Ectodermal cell (in vitro differentiated cells): ENCODE measurements around the gene TRPV5.

Experiments
- H3K27ac ChIP-seq: 2 replicates; pipeline ENCODE4 v1.7.0; 2013; ENCODE audit warnings: mild to moderate bottlenecking, low read depth, low read length; ENCODE audit not compliant: insufficient read depth, poor library complexity, severe bottlenecking
- H3K27me3 ChIP-seq: 2 replicates; pipeline ENCODE4 v1.7.0; 2013; ENCODE audit warnings: mild to moderate bottlenecking, low read length; ENCODE audit not compliant: insufficient read depth, control insufficient read depth, poor library complexity, severe bottlenecking
- H3K36me3 ChIP-seq: one replicate; pipeline ENCODE4 v1.7.0; 2013; ENCODE audit warnings: low read length; ENCODE audit not compliant: control insufficient read depth, insufficient read depth
- H3K4me1 ChIP-seq: one replicate; pipeline ENCODE4 v1.7.0; 2013; ENCODE audit warnings: low read length; ENCODE audit not compliant: control insufficient read depth, insufficient read depth
- H3K4me3 ChIP-seq: 2 replicates; pipeline ENCODE4 v1.7.0; 2013; ENCODE audit warnings: low read depth, low read length, control low read depth; ENCODE audit not compliant: insufficient read depth
- H3K9me3 ChIP-seq: 2 replicates; pipeline ENCODE4 v1.7.0; 2013; ENCODE audit warnings: mild to moderate bottlenecking, low read length, moderate library complexity; ENCODE audit not compliant: control insufficient read depth
- WGBS, 2 experiments: methylation state at CpG; one replicate each; pipeline ENCODE4 v1.1.7; 2013; ENCODE audit warnings: missing lambda C conversion rate in 2 of 2; 5-methylcytosine and 5-hydroxymethylcytosine counted together

Gene TRPV5

DNA sequence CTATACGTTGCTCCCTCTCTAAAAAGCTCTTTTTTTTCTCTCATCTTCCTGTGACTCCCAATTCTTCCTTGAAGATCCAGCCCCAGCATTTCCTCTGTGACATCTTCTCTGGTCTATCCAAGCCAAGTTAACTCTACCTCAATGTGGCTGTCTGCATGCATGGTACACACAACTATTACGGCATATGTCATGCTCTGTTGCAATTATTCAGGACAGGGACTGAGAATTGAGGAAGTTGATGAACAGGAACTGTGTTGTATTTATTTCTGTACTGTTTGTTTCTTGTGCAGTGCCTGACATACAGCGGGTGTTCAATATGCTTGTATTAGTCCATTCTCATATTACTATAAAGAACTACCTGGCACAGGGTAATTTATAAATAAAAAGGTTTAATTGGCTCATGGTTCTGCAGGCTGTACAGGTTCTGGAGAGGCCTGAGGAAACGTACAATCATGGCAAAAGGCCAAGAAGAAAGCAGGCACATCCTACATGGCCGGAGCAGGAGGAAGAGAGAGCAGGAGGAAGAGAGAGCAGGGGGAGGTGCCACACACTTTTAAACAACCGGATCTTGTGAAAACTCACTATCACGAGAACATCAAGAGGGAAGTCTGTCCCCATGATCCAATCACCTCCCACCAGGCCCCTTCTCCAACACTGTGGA, 6.3 kb downstream of the TRPV5 start:
- Histone ChIP-seq H3K27me3 (no peaks in the 10 kb centered on the region), H3K4me1 (no peaks in the 10 kb centered on the region), H3K4me3 (no peak overlapping the region), H3K9me3 (no peaks in the 10 kb centered on the region), H3K27ac (no peak overlapping the region), H3K36me3 (no peaks in the 10 kb centered on the region)
- WGBS, 2 experiments: 89 to 91% methylated on average over 6 of the region's 7 CpGs

DNA sequence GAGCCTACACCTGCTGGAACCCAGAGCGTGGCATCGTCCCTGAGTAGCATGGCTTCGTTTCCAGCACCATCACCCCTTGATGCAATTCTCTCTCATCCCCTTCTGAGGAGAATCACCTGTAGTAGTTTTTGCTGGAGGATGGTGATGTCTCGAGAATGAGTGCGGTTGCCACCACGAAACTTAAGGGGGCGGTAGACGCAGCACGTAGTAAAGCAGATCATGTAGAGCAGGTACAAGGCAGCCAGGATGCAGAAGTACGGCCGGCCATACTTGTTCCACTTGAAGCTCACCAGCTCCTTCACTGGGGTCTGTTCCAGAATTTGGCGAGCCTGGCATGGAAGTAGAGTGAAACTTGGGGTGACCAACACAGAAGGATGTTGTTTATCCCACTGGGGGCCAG, 8.1 kb downstream of the TRPV5 start:
- H3K27me3 ChIP-seq: no peaks in the 10 kb centered on the region
- no peaks in the 10 kb centered on the region for H3K4me1 ChIP-seq
- no peaks in the 10 kb centered on the region for H3K9me3 ChIP-seq
- WGBS, 2 experiments: 79 to 81% methylated on average over 12 of the region's 12 CpGs
- H3K36me3 ChIP-seq: no peaks in the 10 kb centered on the region
- H3K27ac ChIP-seq: no peak overlapping the region
- no peak overlapping the region for H3K4me3 ChIP-seq

DNA sequence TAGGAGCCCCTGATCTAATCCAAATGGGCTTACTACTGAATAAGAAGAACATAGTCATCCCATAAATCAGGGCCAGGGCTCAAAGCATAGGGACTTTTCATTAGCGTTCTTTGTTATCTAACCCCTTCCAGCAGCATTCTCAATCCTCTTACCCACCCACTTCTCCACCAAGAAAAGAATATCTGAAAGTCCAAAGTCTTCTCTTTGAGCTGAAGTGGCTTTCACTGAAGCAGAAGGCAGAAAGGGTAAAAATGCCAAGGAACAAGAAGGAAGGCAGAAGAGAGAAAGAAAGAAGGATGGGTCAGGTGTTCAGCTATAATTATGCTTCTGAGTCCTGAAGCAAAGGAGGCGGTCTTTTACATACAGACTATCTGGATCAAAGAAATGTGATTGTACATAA, 10.2 kb downstream of the TRPV5 start:
- Histone ChIP-seq H3K27me3 (no peaks in the 10 kb centered on the region), H3K36me3 (no peaks in the 10 kb centered on the region), H3K4me3 (no peak overlapping the region), H3K4me1 (no peaks in the 10 kb centered on the region), H3K9me3 (no peaks in the 10 kb centered on the region), H3K27ac (no peak overlapping the region)
- 45 to 50% methylated on average over 2 of the region's 2 CpGs for WGBS, 2 experiments

DNA sequence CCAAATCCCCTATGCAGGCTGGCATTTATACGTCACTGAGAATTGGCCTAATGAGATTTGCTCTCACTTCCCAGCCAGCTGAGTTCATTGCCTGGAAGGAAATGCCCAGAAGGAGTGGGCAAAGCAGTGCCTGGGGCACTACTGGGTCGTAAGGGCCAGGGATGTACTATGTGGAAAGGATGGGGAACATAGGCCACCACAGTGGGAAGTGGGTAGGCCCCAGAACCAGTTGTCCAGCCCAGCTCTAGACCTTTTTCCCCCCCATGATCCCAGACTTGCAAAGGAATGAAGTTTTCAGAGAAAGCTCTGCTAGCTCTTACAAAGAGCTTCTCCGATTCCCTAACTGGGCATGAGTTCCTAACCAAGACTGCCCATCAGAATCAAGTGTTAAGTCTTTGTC, 13.9 kb downstream of the TRPV5 start:
- 93 to 97% methylated on average over 3 of the region's 3 CpGs for WGBS, 2 experiments
- Histone ChIP-seq H3K27ac (no peak overlapping the region), H3K4me1 (no peaks in the 10 kb centered on the region), H3K36me3 (no peaks in the 10 kb centered on the region), H3K27me3 (no peaks in the 10 kb centered on the region), H3K4me3 (no peak overlapping the region), H3K9me3 (no peaks in the 10 kb centered on the region)

DNA sequence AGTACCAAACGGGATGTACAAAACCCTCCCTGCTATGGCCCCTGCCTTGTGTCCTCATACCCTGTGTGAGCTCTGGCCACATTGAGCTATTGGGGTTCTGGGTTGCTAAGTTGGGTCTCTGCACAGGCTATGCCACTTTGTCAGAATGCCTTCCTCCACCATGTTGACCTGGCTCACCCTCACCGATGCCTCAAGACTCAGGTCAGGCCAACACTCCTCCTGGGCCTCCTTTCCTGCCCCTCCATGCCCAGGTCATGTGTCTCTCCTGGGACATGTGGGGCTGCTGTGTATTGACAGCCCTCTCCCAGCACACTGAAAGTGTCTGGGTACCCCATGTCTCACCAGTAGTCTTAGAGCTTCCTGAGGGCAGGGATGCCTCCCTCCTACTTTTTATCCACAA, 14.6 kb downstream of the TRPV5 start:
- H3K27ac ChIP-seq: no peak overlapping the region
- no peaks in the 10 kb centered on the region for H3K9me3 ChIP-seq
- 81 to 98% methylated on average over 2 of the region's 2 CpGs for WGBS, 2 experiments
- no peak overlapping the region for H3K4me3 ChIP-seq
- no peaks in the 10 kb centered on the region for H3K36me3 ChIP-seq
- H3K27me3 ChIP-seq: no peaks in the 10 kb centered on the region
- no peaks in the 10 kb centered on the region for H3K4me1 ChIP-seq

DNA sequence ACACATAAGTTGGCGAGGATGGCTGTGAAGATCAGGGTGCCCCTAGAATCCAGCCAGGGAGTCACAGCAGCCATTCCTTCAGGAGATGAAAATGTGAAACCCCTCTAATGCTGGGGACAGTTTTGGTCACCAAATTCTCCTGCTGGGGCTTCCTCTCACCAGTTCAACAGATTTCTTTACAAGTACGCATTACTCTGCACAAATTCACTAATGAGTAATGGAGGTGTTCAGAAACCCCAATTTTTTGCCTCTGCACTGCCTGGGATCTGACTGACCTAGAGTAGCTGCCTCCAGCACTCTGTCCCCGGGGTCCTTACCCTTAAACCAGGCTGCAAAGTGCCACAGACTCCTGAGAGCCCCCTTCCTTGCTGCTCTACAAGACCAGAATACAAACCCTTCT, 16.1 kb downstream of the TRPV5 start:
- no peak overlapping the region for H3K27ac ChIP-seq
- H3K27me3 ChIP-seq: no peaks in the 10 kb centered on the region
- H3K4me3 ChIP-seq: no peak overlapping the region
- H3K4me1 ChIP-seq: no peaks in the 10 kb centered on the region
- WGBS, 2 experiments: 96 to 100% methylated on average over 3 of the region's 3 CpGs
- H3K9me3 ChIP-seq: no peaks in the 10 kb centered on the region
- H3K36me3 ChIP-seq: no peaks in the 10 kb centered on the region

DNA sequence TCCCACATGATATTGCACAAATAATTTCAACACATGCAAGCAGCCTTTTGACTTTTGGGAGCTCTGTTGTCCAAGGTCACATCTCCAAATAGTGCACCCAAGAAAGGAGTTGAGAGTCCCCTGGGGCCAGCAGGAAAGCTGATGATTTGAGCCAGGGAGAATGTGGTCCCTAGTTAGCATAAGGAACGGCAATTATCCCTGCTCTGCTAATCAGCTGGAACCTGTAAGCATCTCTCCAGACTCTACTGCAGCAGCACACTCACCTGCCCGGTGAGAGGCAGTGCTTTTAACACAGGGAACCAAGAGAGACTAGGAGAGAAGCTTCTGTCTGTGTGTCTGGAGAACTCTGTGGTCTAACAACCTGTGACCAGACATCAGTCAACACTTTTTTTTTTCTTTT, 17.0 kb downstream of the TRPV5 start:
- Histone ChIP-seq H3K27ac (no peak overlapping the region), H3K4me1 (no peaks in the 10 kb centered on the region), H3K9me3 (no peaks in the 10 kb centered on the region), H3K36me3 (no peaks in the 10 kb centered on the region), H3K27me3 (no peaks in the 10 kb centered on the region), H3K4me3 (no peak overlapping the region)
- WGBS, 2 experiments: 79 to 80% methylated on average over 2 of the region's 2 CpGs

DNA sequence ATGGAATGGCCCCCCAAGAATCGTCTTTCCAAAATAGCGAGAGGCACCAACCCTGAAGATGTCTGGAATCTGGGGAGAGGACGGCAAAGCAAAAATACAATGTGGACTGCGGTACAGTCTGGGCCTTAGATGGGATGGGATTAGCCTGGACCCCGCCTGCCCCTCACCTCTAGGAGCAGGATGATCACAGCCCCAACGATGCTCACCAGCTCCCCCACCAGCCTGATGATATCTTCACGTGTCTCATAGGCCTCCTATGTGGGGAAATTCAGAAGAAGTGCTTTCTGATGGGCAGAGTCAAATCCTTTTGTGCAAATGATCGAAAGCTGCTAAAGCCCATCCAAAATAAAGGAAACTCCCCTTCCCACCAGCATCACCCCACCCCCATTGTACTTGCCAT, 18.2 kb downstream of the TRPV5 start:
- H3K9me3 ChIP-seq: no peaks in the 10 kb centered on the region
- H3K27me3 ChIP-seq: no peaks in the 10 kb centered on the region
- WGBS, 2 experiments: 89 to 90% methylated on average over 8 of the region's 8 CpGs
- H3K4me1 ChIP-seq: no peaks in the 10 kb centered on the region
- no peak overlapping the region for H3K4me3 ChIP-seq
- no peaks in the 10 kb centered on the region for H3K36me3 ChIP-seq
- no peak overlapping the region for H3K27ac ChIP-seq

DNA sequence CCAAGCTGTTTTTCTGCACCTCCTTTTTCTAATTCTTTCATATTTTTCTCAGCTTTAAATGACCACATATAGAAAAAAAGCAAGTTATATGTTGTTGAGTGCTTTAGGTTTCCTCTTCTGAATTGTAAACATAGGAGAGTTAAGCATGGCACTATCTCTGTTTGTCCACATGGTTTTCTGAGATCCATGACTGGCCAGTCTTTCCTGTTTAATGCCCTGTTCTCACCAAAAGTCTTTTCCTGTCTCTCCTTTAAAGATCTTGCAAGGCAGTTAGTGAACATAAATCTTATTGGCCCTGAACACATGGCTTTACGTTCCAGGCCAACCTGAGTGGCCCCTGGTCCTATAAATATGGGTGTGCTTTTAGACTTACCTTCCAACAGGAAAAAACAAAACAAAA, 19.4 kb downstream of the TRPV5 start:
- no peaks in the 10 kb centered on the region for H3K27me3 ChIP-seq
- no peak overlapping the region for H3K27ac ChIP-seq
- 90 to 100% methylated on average over 1 of the region's 1 CpG for WGBS, 2 experiments

DNA sequence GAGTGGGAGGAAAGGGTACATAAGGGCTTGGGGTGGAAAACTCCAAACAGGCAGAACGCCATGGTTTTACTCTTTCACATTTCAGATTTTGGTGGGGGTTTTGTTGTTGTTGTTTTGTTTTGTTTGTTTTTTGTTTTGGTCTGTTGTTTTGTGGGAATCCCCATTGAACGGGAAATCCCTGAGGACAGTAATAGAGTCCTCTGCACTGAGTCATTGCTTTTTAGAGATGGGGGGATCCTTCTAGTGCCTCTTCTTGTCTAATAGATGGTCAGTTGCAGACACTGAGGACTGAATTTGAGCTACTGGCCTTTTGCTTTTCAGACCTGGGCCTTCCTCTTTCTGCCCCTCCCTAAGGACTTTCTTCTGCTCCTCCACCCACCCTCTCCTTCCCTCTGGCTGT, 20.0 kb downstream of the TRPV5 start:
- no peaks in the 10 kb centered on the region for H3K4me1 ChIP-seq
- H3K27me3 ChIP-seq: no peaks in the 10 kb centered on the region
- H3K9me3 ChIP-seq: no peaks in the 10 kb centered on the region
- 85 to 89% methylated on average over 2 of the region's 2 CpGs for WGBS, 2 experiments
- H3K36me3 ChIP-seq: no peaks in the 10 kb centered on the region
- H3K27ac ChIP-seq: no peak overlapping the region
- no peak overlapping the region for H3K4me3 ChIP-seq

More for the DNA sequence above, 19.4 kb downstream of the TRPV5 start:
- no peaks in the 10 kb centered on the region for H3K4me1 ChIP-seq
- H3K4me3 ChIP-seq: no peak overlapping the region
- no peaks in the 10 kb centered on the region for H3K9me3 ChIP-seq
- no peaks in the 10 kb centered on the region for H3K36me3 ChIP-seq

DNA sequence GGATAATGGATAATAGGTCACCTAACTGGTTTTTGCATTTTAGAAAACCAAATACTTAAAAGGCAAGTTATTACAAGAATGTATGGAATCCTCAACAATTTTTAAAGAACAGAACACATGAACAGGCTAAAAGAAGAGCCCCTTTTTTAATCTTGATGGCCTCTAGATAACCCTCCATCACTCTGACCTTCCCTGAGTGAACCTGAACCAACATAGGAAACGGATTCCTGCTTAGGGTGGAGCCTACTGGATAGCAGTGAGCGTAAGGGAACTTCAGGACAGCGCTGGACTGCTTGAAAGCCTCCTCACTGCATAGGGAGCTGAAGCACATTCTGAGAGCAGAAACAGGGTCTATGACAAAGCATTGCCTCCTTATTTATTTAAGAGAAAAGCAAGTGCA, 20.5 kb downstream of the TRPV5 start:
- H3K27me3 ChIP-seq: no peaks in the 10 kb centered on the region
- H3K9me3 ChIP-seq: no peaks in the 10 kb centered on the region
- no peak overlapping the region for H3K4me3 ChIP-seq
- WGBS, 2 experiments: 89 to 91% methylated on average over 3 of the region's 3 CpGs
- H3K36me3 ChIP-seq: no peaks in the 10 kb centered on the region
- H3K27ac ChIP-seq: no peak overlapping the region
- no peaks in the 10 kb centered on the region for H3K4me1 ChIP-seq
